ENCODE measurements around the gene ZC3H10.

GRCh38 chr12:56154246-56154771 is 36.2 kb downstream of the ZC3H10 start:
- no peak for TF ChIP-seq CTCF (IDR thresholded peaks at IDR 0.05)
- TF ChIP-seq POLR2AphosphoS5 (IDR thresholded peaks at IDR 0.05): no peak
- TF ChIP-seq POLR2A (IDR thresholded peaks at IDR 0.05): no peak
- TF ChIP-seq EP300 (IDR thresholded peaks at IDR 0.05): no peak

Measured in suprapubic skin (tissue), 4 donors.